HG03139 (cell line): Measurements from ENCODE around the gene DHX32.
"Not testable (repeated sequence)": the region's sequence is repeated elsewhere in the genome, so short reads cannot be mapped to it uniquely, and the experiment has no call there.

Experiments used
- ATAC-seq: cut with Tn5 transposase; IDR thresholded peaks from one replicate; pipeline ENCODE4 v1.9.1; 2021; ENCODE audit not compliant: unreplicated experiment

DHX32 gene

GRCh38 chr10:125881192-125881591 is at the start of gene DHX32:
Gene DHX32 (minus strand): TSS chr10:125881292. CDS start chr10:125880824, 468 bp downstream.
- ATAC-seq = no peak

- no peak for ATAC-seq
These were observed 48.5 kb upstream of the DHX32 start for GRCh38 chr10:125929618-125930017.

GRCh38 chr10:125928928-125929585 is 48.0 kb upstream of the DHX32 start:
- no peak for ATAC-seq

GRCh38 chr10:125927265-125927664 is 46.2 kb upstream of the DHX32 start:
- not testable (repeated sequence) for ATAC-seq

GRCh38 chr10:125926247-125926646 is 45.2 kb upstream of the DHX32 start:
- no peak for ATAC-seq

GRCh38 chr10:125925262-125925834 is 44.3 kb upstream of the DHX32 start:
- ATAC-seq = no peak

GRCh38 chr10:125921643-125922306 is 40.7 kb upstream of the DHX32 start:
- not testable (repeated sequence) for ATAC-seq

GRCh38 chr10:125917704-125918361 is 36.7 kb upstream of the DHX32 start:
- not testable (repeated sequence) for ATAC-seq

GRCh38 chr10:125916977-125917376 is 35.9 kb upstream of the DHX32 start:
- no peak for ATAC-seq

- ATAC-seq = not testable (repeated sequence)
These were observed 32.2 kb upstream of the DHX32 start for GRCh38 chr10:125913277-125913676.

- no peak for ATAC-seq
These were observed 30.9 kb upstream of the DHX32 start for GRCh38 chr10:125911990-125912389.

- no peak for ATAC-seq
These were observed 30.1 kb upstream of the DHX32 start for GRCh38 chr10:125911145-125911544.

- ATAC-seq = not testable (repeated sequence)
These were observed 28.4 kb upstream of the DHX32 start for GRCh38 chr10:125909491-125909890.

- not testable (repeated sequence) for ATAC-seq
These were observed 27.7 kb upstream of the DHX32 start for GRCh38 chr10:125908813-125909212.

GRCh38 chr10:125907598-125907997 is 26.5 kb upstream of the DHX32 start:
- not testable (repeated sequence) for ATAC-seq

GRCh38 chr10:125905069-125905994 is 24.2 kb upstream of the DHX32 start:
- not testable (repeated sequence) for ATAC-seq

GRCh38 chr10:125903135-125903640 is 22.1 kb upstream of the DHX32 start:
- ATAC-seq = not testable (repeated sequence)

- ATAC-seq = not testable (repeated sequence)
These were observed 19.9 kb upstream of the DHX32 start for GRCh38 chr10:125900963-125901362.

- not testable (repeated sequence) for ATAC-seq
These were observed 16.2 kb upstream of the DHX32 start for GRCh38 chr10:125897317-125897716.
